Hypothalamus (tissue), 51 donors: ENCODE data around the gene GGNBP2.

Experiments used
- DNase-seq, 51 donors: peaks; one replicate each; lab custom pipeline; 2025; lab: John Stamatoyannopoulos, UW

Gene GGNBP2

DNA sequence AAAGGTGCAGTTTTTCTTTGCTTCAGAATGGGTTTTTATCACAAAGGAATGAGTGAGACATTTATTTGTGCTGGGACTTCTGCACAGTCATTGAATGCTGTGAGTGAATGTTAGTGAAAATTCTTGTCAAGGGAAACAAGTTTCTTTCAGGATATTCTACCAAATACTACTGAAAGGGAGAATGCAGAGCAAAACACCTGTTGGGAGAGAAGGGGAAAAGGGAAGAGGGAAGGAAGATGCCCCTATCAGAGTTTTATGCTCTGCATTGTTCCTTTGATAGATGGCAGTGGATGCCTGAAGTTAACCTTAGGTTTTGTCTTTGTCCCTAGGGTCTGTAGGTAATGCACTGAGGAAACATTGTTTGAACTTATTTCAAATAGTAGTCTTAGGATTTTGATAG, 3.1 kb downstream of the GGNBP2 start:
- no peak for DNase-seq

DNA sequence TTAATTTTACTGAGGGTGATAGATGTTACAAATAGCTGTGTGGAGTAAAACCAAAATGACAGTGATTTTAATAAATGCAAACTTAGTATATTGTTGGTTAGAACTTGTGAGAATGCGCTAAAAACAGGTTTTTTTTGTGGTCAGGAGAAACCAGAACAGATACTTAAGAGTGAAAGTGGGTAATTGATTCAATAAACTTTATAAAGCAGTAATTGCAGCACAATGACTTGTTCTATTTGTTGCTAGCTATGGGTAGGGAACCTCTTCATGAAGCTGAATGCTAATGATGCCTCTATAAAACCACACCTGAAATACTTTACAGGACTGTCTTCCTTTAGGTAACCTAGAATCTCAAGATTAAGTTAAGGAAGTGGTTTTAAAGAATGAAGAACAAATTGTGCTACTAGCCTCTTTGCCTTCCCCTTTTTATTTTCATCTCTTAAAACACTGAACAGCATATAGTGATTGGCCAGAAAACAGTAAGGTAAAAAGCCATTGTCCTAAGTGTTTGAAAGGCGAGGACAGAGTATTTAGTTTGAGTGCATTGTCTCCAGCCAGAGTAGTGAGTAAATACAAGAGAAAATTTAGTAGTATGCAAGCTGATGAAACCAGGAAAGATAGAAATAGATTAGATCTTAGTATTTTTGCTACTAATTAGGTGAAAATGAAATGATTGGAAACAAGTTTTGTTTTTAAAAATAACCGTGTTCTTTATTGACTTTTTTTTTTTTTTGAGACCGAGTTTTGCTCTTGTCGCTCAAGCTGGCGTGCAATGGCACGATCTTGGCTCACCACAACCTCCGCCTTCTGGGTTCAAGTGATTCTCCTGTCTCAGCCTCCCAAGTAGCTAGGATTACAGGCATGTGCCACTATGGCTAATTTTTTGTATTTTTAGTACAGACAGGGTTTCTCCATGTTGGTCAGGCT, 6.0 kb downstream of the GGNBP2 start:
- no peak for DNase-seq

GRCh38 chr17:36553459-36553858, 8.7 kb downstream of the GGNBP2 start:
- no peak for DNase-seq

GRCh38 chr17:36566081-36566480, 21.4 kb downstream of the GGNBP2 start:
- no peak for DNase-seq

- no peak for DNase-seq
Observed at GRCh38 chr17:36575028-36575427, 30.3 kb downstream of the GGNBP2 start.

DNA sequence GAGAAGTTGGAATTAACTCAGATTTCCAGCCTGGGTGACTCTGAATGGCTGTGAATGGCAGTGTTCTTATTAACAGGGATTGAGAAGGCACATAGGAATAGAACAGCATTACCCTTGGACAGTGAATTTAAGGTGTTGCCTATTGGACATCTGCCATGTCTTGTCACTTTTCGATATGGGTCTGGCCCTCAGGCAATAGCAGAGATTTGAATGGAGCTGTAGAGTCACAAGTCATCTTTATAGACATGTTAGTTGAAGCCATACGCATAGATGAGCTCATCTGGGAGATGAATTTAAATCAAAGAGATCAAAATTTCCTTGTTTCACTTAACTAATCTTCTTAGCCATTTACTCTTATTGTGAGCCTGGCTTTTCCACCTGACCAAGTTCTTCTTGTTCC, 32.1 kb downstream of the GGNBP2 start:
- DNase-seq, result no peak

DNA sequence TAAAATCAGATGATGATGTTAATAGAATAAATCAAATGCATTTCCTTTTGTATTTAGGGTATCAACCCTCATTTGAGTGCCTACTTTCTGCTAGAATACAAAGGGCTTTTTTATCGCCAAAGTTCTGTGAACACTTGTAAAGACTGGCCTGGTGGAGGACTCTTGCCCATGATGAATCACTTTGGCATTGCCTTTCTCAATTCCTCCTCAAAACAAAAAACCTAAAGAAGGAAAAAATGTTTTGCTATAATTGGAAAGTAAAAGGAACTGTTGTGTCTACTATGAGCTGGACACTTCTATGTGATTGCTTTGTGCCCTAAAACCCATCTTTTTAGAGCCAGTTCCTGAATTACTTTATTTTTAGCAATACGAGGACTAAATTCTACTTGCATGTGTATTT, 34.0 kb downstream of the GGNBP2 start:
- peak in 1 of 51 donors; percentile 6 for DNase-seq

DNA sequence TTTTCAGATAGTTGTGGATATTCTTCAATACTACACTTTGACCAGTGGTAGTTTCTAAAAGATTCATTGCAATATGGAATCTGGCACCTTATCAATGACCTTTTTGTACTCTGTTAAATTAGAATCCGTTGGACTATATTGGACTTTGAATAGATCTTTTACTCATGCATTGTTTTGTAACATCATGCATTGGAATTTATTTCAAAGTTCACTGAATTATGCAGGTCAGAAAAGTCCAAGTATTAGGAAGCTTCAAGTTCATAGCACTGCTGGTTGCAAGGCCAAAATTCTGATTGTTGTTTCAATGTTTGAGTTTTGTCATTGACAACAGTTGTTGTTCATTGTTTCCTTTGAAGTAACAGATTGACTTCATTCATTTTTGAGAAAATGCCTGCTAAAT, 39.1 kb downstream of the GGNBP2 start:
- DNase-seq, result no peak

GRCh38 chr17:36586138-36586537, 41.4 kb downstream of the GGNBP2 start:
- no peak for DNase-seq

DNA sequence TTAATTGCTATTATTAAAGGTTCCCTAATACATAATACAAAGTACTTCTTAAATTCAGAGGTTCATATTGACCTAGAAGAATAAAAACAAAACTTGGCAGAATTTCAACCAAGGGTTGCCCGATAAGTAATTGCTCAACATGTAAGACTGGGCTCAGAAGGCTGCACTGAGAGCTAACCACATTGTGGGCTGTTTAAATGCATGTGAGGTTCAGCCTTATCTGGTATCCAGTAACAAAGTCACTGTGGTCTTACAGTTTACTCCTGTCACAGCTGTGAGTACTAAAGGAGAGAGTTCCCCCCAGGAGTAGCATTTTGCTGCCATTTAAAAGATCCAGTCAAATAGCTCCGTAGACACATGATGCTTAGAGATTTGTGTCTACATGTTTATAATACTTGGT, 45.4 kb downstream of the GGNBP2 start:
- no peak for DNase-seq

GRCh38 chr17:36591434-36592315, 47.0 kb downstream of the GGNBP2 start, which contains the start of gene DHRS11:
DHRS11 (plus strand) TSS chr17:36591879; CDS start chr17:36592010, 131 bp downstream.
- DNase-seq, result peak in 50 of 51 donors; percentile 11 to 88 (median 69)

GRCh38 chr17:36592316-36592715, 47.6 kb downstream of the GGNBP2 start:
- DNase-seq, result peak in 5 of 51 donors; percentile 7 to 22 (median 13)

DNA sequence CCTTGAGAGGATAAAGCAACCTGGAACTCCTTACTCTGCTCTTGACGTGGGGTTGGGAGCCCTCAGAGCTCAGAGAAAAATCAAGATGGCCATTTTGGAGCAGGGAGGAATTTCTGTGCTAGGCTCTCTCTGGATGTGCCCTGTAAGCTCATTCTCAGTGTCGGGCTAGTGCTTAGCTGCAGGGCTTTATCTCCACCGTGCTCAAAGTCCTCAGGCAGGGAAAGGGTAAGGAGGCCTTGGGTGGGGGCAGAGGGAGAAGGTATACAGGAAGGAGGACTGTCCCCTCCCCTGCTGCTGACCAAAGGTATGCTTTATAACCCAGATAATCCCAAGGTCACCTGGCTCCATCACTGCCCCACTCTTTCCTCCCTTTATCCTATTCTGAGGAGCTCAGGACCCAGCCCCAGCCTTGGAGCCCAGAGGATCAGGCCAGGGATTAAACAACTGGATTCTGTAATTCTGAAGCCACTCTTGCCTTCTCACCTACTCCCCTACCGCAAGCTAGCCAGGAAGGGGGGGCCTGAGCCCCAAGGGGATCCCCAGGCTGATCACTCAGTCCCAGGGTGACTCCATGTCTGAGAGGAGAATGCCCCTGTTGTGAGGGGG, 48.1 kb downstream of the GGNBP2 start:
- no peak for DNase-seq

DNA sequence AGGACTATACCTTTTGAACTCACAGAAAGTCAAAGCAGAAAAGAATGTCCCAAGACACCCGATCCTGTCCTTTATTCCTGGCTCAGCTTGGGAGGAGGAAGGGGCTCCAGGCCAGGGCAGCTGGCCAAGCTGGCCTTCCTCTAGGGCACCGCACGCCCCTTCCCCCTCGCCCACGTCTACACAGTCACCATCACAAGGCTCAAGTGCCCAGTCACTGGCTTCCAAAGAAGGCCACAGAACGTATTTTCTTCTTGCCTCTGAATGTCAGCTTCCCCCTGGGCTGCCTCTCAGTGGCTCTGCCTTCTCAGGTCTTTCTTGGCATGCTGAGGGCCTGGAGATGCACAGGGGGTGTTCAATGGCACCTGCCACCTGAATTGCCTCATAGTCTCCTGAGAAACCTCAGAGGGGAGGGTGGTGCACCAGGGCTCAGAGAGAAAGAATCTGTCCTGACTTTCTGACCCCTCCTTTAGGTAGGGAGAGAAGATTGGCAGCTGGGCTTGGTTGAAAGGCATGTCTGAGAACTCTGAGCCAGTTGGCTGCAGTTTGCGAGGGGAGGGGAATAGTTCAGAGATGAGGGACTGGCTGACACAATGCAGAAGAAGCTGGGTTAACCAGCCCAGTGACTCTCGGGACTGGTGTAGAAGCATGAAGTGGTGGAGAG, 49.1 kb downstream of the GGNBP2 start:
- DNase-seq, result no peak

- no peak for DNase-seq
Observed at GRCh38 chr17:36594626-36595401, 50.1 kb downstream of the GGNBP2 start.

DNA sequence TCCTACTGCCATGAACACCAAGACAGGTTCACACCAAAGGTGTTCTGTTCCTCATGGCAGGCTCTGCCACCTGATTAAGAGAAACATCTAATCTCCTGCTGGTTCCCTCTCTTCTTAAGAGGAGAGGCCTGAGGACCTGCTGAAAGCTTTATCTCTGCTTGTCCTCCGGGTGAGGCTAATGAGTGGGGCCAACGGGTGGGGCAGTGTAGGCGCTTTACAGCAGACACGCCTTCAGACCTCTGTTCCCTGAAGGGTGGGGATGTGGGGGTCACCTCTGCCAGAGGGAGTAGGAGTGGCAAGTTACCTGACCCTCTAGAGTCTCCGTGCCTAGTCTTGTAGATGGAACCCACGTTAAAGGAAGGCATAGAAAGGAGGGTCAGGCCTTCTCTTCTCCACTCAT, 52.5 kb downstream of the GGNBP2 start:
- DNase-seq, result no peak

GRCh38 chr17:36597866-36598777, 53.4 kb downstream of the GGNBP2 start:
- no peak for DNase-seq

- no peak for DNase-seq
Observed at GRCh38 chr17:36598951-36599401, 54.3 kb downstream of the GGNBP2 start.
